ENCODE results near the gene TMEM234. TPM values are rescaled to one million over a fixed set of nuclear protein-coding genes. Genes with fewer than 3 reads are reported as not detected.
A peak's percentile ranks its signal among the peaks of the same experiment; 100 is the strongest.

TMEM234 gene
- total and polyA plus RNA-seq, 2 donors from 2014 or later = 20.5 to 39.4 TPM

GRCh38 chr1:32215629-32216480, 6.3 kb downstream of the TMEM234 start:
- Histone ChIP-seq H3K27me3 (ENCODE audit: control insufficient read depth, insufficient read depth, low read length) (no peaks in the 10 kb centered on the region), H3K27ac (ENCODE audit: low read depth in 2 of 2, low read length in 2 of 2) (no peak overlapping the region), H3K4me3 (ENCODE audit: low read length in 3 of 3) (no peak overlapping the region), H3K9me3 (ENCODE audit: control insufficient read depth in 2 of 3, insufficient read depth in 1 of 3, low read length in 3 of 3) (no peaks in the 10 kb centered on the region), H3K4me1 (ENCODE audit: control insufficient read depth in 2 of 3, insufficient read depth in 2 of 3, low read depth in 1 of 3, low read length in 3 of 3) (peaks cover 0 to 7% (median 7%) of the 10 kb centered on the region in 3 donors), H3K9ac (ENCODE audit: low read length in 3 of 3) (no peak overlapping the region), H3K36me3 (ENCODE audit: control insufficient read depth in 2 of 3, insufficient read depth in 3 of 3, low read length in 3 of 3) (peaks cover 2 to 36% (median 13%) of the 10 kb centered on the region in 3 donors)
- FAIRE-seq (no peak), DNase-seq (peak in 3 of 5 donors; percentile 58 to 84 (median 70))
- intact Hi-C loops (cut with DNase I) = no loop called here
- TF ChIP-seq, protein P1, sequence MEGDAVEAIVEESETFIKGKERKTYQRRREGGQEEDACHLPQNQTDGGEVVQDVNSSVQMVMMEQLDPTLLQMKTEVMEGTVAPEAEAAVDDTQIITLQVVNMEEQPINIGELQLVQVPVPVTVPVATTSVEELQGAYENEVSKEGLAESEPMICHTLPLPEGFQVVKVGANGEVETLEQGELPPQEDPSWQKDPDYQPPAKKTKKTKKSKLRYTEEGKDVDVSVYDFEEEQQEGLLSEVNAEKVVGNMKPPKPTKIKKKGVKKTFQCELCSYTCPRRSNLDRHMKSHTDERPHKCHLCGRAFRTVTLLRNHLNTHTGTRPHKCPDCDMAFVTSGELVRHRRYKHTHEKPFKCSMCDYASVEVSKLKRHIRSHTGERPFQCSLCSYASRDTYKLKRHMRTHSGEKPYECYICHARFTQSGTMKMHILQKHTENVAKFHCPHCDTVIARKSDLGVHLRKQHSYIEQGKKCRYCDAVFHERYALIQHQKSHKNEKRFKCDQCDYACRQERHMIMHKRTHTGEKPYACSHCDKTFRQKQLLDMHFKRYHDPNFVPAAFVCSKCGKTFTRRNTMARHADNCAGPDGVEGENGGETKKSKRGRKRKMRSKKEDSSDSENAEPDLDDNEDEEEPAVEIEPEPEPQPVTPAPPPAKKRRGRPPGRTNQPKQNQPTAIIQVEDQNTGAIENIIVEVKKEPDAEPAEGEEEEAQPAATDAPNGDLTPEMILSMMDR (IDR thresholded peaks at IDR 0.05; ENCODE audit: borderline replicate concordance, extremely low read depth, insufficient read depth) = peak; percentile 76

- peaks cover 2 to 16% (median 4%) of the 10 kb centered on the region in 3 donors for H3K4me1 ChIP-seq (ENCODE audit: control insufficient read depth in 2 of 3, insufficient read depth in 2 of 3, low read depth in 1 of 3, low read length in 3 of 3)
- no peak within 1 kb of the TSS for H3K27ac ChIP-seq (ENCODE audit: low read depth in 2 of 2, low read length in 2 of 2)
- intact Hi-C loops (cut with DNase I) = no loop called here
- DNase-seq (peak in 4 of 5 donors; percentile 58 to 90 (median 64)), FAIRE-seq (no peak)
- no peaks in the 10 kb centered on the region for H3K36me3 ChIP-seq (ENCODE audit: control insufficient read depth in 2 of 3, insufficient read depth in 3 of 3, low read length in 3 of 3)
- no peak within 1 kb of the TSS for H3K4me3 ChIP-seq (ENCODE audit: low read length in 3 of 3)
- TF ChIP-seq, protein P1 (IDR thresholded peaks at IDR 0.05; ENCODE audit: borderline replicate concordance, extremely low read depth, insufficient read depth) = no peak
- no peaks in the 10 kb centered on the region for H3K9me3 ChIP-seq (ENCODE audit: control insufficient read depth in 2 of 3, insufficient read depth in 1 of 3, low read length in 3 of 3)
- no peak within 1 kb of the TSS for H3K9ac ChIP-seq (ENCODE audit: low read length in 3 of 3)
- H3K27me3 ChIP-seq (ENCODE audit: control insufficient read depth, insufficient read depth, low read length) = no peaks in the 10 kb centered on the region
These were observed 13.2 kb downstream of the TMEM234 start, which contains the start of gene DCDC2B for GRCh38 chr1:32208891-32209328. Gene DCDC2B (plus strand): TSS chr1:32209089. CDS start chr1:32209094, 5 bp downstream.

- no peak overlapping the region for H3K9ac ChIP-seq (ENCODE audit: low read length in 3 of 3)
- no peak overlapping the region for H3K4me3 ChIP-seq (ENCODE audit: low read length in 3 of 3)
- FAIRE-seq (no peak), DNase-seq (no peak)
- no peaks in the 10 kb centered on the region for H3K27me3 ChIP-seq (ENCODE audit: control insufficient read depth, insufficient read depth, low read length)
- intact Hi-C loops (cut with DNase I) = no loop called here
- H3K27ac ChIP-seq (ENCODE audit: low read depth in 2 of 2, low read length in 2 of 2) = no peak overlapping the region
- TF ChIP-seq, protein P1 (IDR thresholded peaks at IDR 0.05; ENCODE audit: borderline replicate concordance, extremely low read depth, insufficient read depth) = no peak
- H3K4me1 ChIP-seq (ENCODE audit: control insufficient read depth in 2 of 3, insufficient read depth in 2 of 3, low read depth in 1 of 3, low read length in 3 of 3) = peaks cover 2 to 16% (median 4%) of the 10 kb centered on the region in 3 donors
- H3K36me3 ChIP-seq (ENCODE audit: control insufficient read depth in 2 of 3, insufficient read depth in 3 of 3, low read length in 3 of 3) = no peaks in the 10 kb centered on the region
- H3K9me3 ChIP-seq (ENCODE audit: control insufficient read depth in 2 of 3, insufficient read depth in 1 of 3, low read length in 3 of 3) = no peaks in the 10 kb centered on the region
These were observed 13.7 kb downstream of the TMEM234 start for GRCh38 chr1:32208469-32208868.
